ENCODE measurements around the gene NXF1. TPM values are rescaled to one million over a fixed set of nuclear protein-coding genes. Genes with fewer than 3 reads are reported as not detected.

The NXF1 gene
- polyA plus RNA-seq, 1 donor (not counting 4 experiments of a cell fraction or from before 2014, with no cell fraction given): 25.3 TPM

GRCh38 chr11:62839050-62839945 is 34.1 kb upstream of the NXF1 start, which contains the start of gene WDR74:
Gene WDR74, minus strand, starts transcription at chr11:62839590. Its CDS starts 20 bp downstream, at chr11:62839570.
- dilution Hi-C loops (cut with MboI; ENCODE audit: extremely low pct_ligation_motif_present, low sequenced_read_pairs): no loop called here

DNA sequence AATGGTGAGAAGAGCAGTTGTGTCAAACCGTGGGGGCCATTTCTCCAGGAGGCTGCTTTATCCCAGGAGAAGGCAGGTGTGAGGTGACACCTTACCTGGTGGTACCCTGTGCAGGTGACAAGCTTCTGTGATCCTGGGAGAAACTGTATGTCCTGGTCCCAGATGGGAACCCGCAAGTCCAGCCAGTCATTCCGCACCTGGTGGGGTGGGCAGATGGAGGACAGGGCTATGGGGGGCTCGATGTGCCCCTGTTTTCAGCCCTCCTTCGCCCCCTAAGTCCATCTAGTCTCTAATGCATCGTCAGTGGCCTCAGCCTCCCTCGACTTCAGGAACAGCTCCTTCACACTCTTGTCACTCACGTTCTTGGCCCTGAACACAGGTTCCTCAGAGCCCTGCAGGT is 30.1 kb upstream of the NXF1 start:
- Histone ChIP-seq H3K9me3 (ENCODE audit: control insufficient read depth, low read depth, low read length) (no peaks in the 10 kb centered on the region), H3K9ac (ENCODE audit: control insufficient read depth, extremely low read depth, insufficient read depth, low read length) (no peak overlapping the region), H4K20me1 (ENCODE audit: control insufficient read depth, extremely low read depth, insufficient read depth, low read length) (no peaks in the 10 kb centered on the region), H3K4me3 (ENCODE audit: control insufficient read depth in 2 of 3, extremely low read depth in 1 of 3, insufficient read depth in 2 of 3, low read depth in 1 of 3, low read length in 3 of 3) (no peak overlapping the region), H3K27ac (ENCODE audit: control insufficient read depth, insufficient read depth, low read length) (no peak overlapping the region), H3K36me3 (ENCODE audit: control insufficient read depth in 2 of 2, extremely low read depth in 1 of 2, insufficient read depth in 2 of 2, low read length in 2 of 2) (peaks cover 24 to 29% of the 10 kb centered on the region in 2 experiments), H3K27me3 (ENCODE audit: control insufficient read depth, extremely low read depth, insufficient read depth, low read length) (no peaks in the 10 kb centered on the region), H3K4me1 (ENCODE audit: control insufficient read depth, extremely low read depth, insufficient read depth, low read length) (peaks cover 12% of the 10 kb centered on the region), H3K79me2 (ENCODE audit: control insufficient read depth, insufficient read depth, low read length) (peaks cover 54% of the 10 kb centered on the region), H3K4me2 (ENCODE audit: control insufficient read depth, extremely low read depth, insufficient read depth, low read depth, low read length) (no peak overlapping the region), H3K9me1 (ENCODE audit: control insufficient read depth, extremely low read depth, insufficient read depth, low read length) (no peaks in the 10 kb centered on the region), H2AFZ (ENCODE audit: control insufficient read depth, low read length) (no peak overlapping the region)
- dilution Hi-C loops (cut with MboI; ENCODE audit: extremely low pct_ligation_motif_present, low sequenced_read_pairs): no loop called here
- FAIRE-seq (no peak), DNase-seq (ENCODE audit: low read depth, low spot score) (no peak)
- TF ChIP-seq, protein P1, sequence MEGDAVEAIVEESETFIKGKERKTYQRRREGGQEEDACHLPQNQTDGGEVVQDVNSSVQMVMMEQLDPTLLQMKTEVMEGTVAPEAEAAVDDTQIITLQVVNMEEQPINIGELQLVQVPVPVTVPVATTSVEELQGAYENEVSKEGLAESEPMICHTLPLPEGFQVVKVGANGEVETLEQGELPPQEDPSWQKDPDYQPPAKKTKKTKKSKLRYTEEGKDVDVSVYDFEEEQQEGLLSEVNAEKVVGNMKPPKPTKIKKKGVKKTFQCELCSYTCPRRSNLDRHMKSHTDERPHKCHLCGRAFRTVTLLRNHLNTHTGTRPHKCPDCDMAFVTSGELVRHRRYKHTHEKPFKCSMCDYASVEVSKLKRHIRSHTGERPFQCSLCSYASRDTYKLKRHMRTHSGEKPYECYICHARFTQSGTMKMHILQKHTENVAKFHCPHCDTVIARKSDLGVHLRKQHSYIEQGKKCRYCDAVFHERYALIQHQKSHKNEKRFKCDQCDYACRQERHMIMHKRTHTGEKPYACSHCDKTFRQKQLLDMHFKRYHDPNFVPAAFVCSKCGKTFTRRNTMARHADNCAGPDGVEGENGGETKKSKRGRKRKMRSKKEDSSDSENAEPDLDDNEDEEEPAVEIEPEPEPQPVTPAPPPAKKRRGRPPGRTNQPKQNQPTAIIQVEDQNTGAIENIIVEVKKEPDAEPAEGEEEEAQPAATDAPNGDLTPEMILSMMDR (optimal IDR thresholded peaks at IDR 0.05 in 1 of 3, IDR thresholded peaks at IDR 0.05 in 1 of 3, conservative IDR thresholded peaks at IDR 0.05 in 1 of 3; ENCODE audit: extremely low read depth in 1 of 3, insufficient read depth in 2 of 3, low read length in 3 of 3): no peak

More at GRCh38 chr11:62839050-62839945, 34.1 kb upstream of the NXF1 start, which contains the start of gene WDR74:
- Histone ChIP-seq H3K4me3 (ENCODE audit: control insufficient read depth in 2 of 3, extremely low read depth in 1 of 3, insufficient read depth in 2 of 3, low read depth in 1 of 3, low read length in 3 of 3) (peak within 1 kb of the TSS; percentile 80 to 95 (median 81)), H3K9ac (ENCODE audit: control insufficient read depth, extremely low read depth, insufficient read depth, low read length) (peak within 1 kb of the TSS; percentile 94), H3K27ac (ENCODE audit: control insufficient read depth, insufficient read depth, low read length) (peak within 1 kb of the TSS; percentile 98), H3K4me2 (ENCODE audit: control insufficient read depth, extremely low read depth, insufficient read depth, low read depth, low read length) (peak within 1 kb of the TSS; percentile 85), H3K27me3 (ENCODE audit: control insufficient read depth, extremely low read depth, insufficient read depth, low read length) (no peaks in the 10 kb centered on the region), H4K20me1 (ENCODE audit: control insufficient read depth, extremely low read depth, insufficient read depth, low read length) (no peaks in the 10 kb centered on the region), H2AFZ (ENCODE audit: control insufficient read depth, low read length) (peak within 1 kb of the TSS; percentile 80), H3K36me3 (ENCODE audit: control insufficient read depth in 2 of 2, extremely low read depth in 1 of 2, insufficient read depth in 2 of 2, low read length in 2 of 2) (peaks cover 15 to 20% of the 10 kb centered on the region in 2 experiments), H3K9me3 (ENCODE audit: control insufficient read depth, low read depth, low read length) (no peaks in the 10 kb centered on the region), H3K9me1 (ENCODE audit: control insufficient read depth, extremely low read depth, insufficient read depth, low read length) (no peaks in the 10 kb centered on the region), H3K79me2 (ENCODE audit: control insufficient read depth, insufficient read depth, low read length) (peaks cover 38% of the 10 kb centered on the region), H3K4me1 (ENCODE audit: control insufficient read depth, extremely low read depth, insufficient read depth, low read length) (peaks cover 14% of the 10 kb centered on the region)
- FAIRE-seq: no peak
- TF ChIP-seq, protein P1 (optimal IDR thresholded peaks at IDR 0.05 in 1 of 3, IDR thresholded peaks at IDR 0.05 in 1 of 3, conservative IDR thresholded peaks at IDR 0.05 in 1 of 3; ENCODE audit: extremely low read depth in 1 of 3, insufficient read depth in 2 of 3, low read length in 3 of 3): no peak
- TF ChIP-seq EZH2 (IDR thresholded peaks at IDR 0.05; ENCODE audit: low read length): no peak
- DNase-seq (ENCODE audit: low read depth, low spot score): no peak
